NCI-H82 treated with DMSO at 0.1 percent for 48 hours (cell line): ENCODE results near the gene ACTG2.
"Not testable (repeated sequence)": the region's sequence is repeated elsewhere in the genome, so short reads cannot be mapped to it uniquely, and the experiment has no call there.

Experiments used
- DNase-seq: peaks from one replicate; lab custom pipeline; 2025; ENCODE audit not compliant: unreplicated experiment; lab: John Stamatoyannopoulos, UW

The ACTG2 gene

DNA sequence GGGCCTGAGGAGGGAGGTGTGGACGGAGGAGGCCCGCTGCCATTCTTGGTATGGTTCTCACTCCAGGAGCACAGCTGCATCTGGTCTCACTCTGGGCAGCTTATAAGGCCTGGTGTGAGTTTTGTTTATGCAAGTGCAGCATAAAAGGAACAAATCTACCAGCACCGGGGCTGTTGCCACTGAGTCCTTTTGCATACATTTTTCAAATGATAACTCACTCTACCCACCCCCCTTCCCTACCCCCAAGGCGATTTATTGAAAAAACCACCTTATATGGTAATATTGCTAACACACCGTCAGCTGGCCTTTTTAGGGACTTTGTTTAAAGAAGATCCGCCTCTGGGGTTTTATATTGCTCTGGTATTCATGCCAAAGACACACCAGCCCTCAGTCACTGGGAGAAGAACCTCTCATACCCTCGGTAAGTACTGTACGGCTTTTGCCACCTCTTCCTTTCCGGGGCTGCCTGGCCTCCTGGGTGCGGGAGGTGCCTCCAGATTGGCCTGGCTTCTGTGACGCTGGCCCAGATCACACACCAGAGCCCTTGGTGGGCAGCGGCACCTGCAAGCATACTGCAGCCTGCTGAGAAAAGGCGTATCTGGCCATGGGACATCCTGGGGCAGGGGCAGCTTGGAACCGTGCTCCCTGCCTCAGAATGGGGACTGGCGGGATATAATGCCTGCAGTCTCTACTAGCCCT lies at the start of gene ACTG2:
Gene ACTG2, plus strand, starts transcription at position 378 of the 699 bp plus-strand sequence. CDS start 8,304 bp downstream, outside the sequence.
- DNase-seq = no peak

DNA sequence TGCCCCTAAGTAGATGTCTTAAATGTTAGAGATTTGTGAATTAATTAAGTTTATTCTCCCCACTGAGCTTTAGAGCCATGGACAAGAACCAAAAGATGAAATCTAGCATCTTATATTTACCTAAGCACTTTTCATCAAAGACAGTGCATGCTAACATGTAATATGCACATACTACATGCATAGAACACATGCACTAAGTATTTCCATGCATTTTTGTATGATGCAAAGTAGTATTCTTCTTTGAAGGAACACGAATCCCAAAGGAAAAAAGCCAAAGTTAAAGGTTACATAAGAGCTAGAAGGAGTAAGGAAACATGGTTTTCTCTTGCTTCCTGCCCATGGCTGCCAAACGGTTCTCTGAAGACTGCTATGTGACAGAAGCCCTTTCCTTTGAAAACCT lies 48.7 kb upstream of the ACTG2 start:
- no peak for DNase-seq

DNA sequence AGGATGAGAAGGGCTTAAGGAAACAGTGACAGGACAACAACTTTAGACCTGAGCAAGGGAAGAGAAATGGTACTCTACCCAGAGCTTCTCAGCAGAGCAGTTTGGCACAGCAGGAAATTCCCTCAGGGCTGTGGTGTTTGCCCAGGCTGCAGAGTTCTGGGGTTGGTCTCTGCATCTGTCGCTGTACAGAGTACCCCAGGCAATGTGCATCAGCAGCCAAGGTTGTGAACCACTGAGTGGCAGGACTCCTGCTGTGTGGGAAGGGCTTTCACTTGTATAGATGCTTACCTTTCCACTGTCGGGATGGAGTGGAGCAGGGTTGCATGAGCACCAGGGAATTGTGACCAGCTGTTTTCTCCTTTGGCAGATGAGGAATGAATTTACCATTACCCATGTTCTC lies 42.8 kb upstream of the ACTG2 start:
- no peak for DNase-seq

DNA sequence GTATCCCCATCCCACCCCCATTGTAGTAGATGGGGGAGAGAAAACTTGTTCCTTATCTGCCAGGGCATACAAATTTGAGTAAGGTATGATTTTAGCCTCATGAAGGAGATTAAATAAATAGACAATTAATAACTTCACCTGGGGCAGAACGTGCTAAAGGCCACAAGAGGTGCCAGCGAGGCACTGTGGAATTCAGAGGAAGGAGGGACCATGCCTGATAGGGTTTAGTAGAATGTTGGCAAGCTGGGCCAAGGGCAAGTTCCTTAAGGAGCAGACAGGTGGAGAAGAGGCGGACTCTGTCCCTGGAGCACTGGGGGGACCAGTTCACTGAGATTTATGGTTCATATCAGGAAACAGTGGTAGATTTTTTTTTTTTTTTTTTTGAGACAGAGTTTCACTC lies 41.5 kb upstream of the ACTG2 start:
- no peak for DNase-seq

DNA sequence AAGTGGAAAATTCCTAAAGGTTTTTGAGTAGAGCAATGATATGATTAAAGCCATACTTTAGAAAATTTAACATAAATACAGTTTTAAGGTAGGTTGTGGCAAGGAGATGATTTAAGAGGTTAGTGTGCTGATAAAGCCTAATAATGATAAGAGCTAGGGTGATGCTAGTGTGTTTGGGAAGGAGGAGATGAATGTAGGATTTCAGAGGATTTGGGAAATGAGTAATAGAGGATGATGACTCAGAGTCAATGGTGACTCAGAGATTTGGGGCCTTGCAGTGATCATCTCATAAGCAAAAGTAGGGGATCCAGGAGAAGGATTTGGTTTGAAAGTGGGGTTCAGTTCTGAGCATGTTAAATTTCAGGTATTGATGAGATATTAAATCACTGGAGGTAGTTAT lies 40.8 kb upstream of the ACTG2 start:
- no peak for DNase-seq

DNA sequence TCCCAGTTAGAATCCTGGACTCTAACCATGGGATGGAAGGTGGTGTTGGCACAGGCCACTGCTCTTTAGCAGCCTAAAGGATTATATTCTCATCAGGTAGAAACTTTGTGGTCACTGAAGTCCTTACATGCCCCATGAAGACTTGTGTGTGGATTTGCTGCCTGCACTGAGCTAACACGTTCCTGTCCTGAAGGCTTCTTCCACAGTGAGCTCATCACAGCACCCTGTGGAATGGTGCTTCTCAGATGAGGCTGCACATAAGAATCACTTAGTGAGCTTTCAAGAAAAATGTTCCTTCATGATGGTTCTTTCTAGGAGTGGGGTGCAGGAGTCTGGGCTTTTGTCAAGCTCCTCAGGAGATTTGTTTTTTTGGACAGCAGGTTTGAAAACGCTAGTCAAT lies 37.3 kb upstream of the ACTG2 start:
- DNase-seq = no peak

DNA sequence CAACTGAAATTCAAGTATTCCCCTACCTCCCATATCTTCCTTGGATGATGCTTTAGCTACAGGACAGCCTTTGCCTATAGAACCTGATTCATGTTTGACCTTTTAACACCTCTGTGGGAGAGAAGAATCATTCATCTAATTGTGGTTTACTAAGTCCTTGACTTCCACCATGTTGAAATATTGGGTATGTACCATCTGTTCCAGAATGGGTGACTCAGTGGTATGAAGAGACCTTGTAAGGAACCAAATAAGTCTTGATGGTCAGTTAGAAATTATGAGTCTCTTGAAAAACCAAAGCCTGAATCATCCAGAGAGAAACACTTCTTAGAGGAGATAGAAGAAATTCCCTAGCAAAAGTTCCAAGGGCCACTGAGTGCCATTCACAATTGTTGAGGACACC lies 36.6 kb upstream of the ACTG2 start:
- no peak for DNase-seq

DNA sequence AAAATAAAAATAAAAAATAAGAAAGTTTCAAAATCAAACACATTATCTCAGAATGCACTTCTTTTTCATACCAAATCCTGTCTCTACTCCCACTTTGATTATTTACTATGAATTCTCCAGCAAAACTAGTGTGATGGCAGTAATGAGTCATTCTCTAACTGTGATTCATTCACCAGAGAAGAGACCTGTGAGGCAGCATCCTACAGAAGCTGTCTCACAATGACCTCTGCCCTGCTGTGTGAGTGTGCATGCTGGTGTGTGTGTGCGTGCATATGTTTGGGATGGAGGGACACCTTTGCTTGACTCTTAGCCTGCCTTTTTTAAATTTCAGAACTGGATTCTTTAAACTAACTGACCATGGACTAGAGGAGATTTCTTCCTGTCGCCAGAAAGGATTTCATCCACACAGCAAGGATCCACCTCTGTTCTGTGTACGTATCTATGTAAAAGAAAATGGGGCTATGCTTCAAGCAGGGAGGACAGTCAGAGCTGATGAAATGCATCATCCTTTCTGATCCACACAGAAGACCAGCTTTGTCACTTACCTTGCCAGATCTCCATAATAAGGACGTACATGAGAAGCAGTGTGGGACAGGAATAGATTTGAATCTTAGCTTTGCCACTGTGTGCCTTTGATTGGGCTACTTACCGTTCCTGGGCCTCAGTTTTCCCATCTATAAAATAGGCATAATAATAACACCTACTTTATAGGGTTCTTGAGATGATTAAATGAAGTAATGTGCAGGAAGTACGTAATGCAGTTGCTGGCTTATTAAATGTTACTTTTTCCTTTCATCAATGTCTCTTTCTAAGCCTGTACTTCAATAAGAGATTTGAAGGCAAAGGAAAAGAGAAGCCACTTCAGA lies 32.9 kb upstream of the ACTG2 start:
- no peak for DNase-seq

DNA sequence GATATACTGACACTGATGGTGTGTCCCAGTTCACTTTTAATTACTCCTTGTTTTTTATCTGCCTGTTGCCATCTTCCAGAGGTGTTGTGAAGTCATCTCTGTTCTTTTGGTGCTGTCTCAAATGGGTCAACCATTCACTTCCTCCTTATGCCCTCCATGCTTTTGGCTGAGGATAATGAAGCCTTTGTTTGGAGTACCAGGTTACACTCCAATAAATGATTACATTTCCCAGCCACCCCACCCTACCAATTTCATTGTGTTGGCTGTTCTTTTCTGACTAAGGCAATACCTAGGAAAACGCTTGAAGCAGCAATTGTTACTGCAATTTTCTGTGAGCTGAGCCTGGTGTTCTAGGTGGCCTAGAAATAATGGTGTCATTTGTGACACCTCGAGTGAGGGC lies 29.8 kb upstream of the ACTG2 start:
- no peak for DNase-seq

DNA sequence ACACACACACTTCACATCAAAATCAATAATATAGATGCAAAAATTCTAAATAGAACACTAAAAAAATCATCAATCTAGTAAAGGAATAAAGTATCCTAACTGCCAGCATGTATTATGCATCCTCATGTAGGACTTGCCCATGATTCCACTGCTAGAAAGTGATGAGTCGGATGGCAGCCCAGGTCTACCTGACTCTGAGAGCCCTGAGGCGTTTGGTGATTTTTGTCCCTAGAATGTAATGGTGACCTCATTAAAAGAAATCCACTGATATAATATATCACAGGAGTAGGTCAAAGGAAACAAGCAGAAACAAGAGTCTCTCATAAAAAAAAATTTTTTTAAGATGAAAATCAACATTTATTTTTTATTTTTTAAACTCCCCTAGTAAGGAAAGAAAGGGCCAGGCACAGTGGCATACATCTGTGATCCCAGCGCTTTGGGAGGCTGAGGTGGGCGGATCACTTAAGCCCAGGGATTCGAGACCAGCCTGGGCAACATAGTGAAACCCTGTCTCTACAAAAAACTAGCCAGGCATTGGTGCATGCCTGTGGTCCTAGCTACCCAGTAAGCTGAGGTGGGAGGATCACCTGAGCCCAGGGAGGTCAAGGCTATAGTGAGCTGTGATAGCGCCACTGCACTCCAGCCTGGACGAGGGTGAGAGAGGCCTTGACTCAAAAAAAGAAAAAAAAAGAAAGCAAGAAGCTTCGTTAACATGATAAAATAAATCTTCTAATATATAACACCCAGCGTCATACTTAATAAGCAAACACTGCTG lies 24.4 kb upstream of the ACTG2 start:
- no peak for DNase-seq

DNA sequence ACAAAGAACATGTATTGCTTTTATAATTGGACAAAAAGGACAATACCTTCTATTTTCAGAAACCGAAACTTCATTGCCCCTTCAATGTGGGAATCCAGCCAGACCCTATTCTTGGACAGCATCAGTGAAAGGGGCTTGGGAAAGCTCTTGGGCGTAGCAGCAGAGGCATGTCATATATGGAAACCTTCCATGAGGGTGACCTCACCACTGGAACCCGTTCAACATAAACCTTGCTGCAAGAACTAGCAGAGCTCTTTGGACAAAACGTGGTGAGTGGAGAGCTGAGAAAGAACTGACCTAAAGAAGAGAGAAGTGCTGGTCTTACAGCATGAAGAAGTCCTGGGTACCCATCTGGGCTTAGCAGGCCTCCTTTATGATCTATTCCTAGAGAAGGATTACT lies 22.7 kb upstream of the ACTG2 start:
- no peak for DNase-seq

DNA sequence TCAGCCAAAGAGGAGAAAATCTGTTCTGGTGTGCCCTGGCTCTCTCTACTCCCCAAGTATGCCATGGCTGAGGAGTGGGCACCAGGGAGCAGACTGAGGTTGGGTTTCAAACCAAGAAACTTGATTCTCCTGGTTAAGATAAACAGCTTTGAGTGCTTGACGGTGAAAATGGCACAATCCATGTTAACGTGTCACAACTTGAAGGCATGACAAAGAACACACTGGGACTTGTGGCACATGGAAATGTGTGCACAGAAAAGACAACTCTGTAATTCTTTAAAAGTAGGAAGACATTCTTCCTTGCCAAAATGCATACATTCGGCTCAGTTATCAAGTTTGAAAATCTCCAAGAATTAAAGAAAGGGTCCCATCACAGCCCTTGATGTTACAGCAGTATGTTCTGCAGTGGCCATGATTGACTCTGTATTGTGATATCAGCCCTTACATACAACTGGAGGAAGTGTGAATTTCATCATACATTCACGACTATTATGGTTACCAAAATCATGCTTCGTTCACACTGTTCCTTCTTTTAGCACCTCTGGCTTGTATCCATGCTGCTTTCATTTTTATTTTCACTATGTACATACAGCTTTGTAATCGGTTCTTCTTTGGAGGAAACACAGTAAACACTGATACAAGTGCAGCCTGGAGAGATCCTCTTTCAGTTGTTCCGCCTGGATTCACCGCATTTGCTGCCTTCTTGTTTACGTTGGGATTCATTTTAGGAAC lies 15.6 kb upstream of the ACTG2 start:
- DNase-seq = no peak

DNA sequence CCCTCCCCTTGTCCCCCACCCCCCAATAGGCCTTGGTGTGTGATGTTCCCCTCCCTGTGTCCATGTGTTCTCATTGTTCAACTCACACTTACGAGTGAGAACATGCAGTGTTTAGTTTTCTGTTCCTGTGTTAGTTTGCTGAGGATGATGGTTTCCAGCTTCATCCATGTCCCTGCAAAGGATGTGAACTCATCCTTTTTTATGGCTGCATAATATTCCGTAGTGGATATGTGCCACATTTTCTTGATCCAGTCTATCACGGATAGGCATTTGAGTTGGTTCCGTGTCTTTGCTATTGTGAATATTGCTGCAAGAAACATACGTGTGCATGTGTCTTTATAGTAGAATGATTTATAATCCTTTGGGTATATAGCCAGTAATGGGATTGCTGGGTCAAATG lies 14.8 kb upstream of the ACTG2 start:
- DNase-seq = not testable (repeated sequence)

DNA sequence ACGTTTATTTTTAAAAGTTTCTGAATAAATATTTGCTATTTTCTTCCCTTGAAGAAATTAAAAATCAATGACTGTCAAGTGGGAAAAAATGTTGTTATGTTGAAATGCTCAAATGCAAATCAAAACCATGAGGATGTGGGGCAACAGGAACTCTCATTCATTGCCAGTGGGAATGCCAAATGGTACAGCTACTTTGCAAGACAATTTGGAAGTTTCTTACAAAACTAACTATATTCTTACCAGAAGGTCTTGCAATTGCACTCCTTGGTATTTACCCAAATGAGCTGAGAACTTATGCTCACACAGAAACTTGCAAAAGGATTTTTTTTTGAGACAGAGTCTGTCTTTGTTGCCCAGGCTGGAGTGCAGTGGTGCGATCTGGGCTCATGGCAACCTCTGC lies 7.4 kb upstream of the ACTG2 start:
- DNase-seq = no peak

DNA sequence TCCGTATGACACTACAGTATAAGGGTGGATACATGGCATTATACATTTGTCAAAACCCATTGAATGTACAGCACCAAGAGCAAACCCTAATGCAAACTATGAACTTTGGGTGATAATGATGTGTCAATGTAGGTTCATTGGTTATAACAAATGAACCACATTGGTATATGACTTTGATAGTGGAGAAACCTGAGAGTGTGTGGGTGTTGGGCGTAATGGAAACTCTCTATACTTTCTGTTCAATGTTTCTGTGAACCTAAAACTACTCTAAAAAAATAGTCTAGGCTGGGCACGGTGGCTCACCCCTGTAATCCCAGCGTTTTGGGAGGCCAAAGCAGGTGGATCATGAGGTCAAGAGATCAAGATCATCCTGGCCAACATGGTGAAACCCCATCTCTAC lies 6.5 kb upstream of the ACTG2 start:
- no peak for DNase-seq

DNA sequence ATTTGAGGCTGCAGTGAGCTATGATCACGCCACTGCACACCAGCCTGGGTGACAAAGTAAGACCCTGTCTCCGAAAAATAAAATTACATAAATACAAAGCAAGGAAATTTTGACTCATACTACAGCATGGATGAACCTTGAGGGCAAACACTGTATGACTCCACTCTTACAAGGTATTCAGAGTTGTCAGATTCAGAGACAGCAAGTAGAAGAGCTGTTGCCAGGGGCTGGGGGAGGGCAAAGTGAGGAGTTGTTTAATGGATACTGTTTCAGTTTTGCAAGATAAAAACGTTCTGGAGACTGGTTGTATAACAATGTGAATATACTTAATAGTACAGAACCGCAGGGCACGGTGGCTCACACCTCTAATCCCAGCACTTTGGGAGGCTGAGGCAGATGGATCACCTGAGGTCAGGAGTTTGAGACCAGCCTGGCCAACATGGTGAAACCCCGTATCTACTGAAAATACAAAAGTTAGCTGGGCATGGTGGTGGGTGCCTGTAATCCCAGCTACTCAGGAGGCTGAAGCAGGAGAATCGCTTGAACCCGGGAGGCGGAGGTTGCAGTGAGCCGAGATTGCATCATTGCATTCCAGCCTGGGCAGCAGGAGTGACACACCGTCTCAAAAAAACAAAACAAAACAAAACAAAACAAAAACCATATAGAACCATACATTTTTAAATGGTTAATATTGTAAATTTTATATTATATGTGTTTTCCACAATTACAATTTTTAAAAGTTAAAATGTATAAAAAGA lies 5.0 kb upstream of the ACTG2 start:
- DNase-seq = not testable (repeated sequence)

DNA sequence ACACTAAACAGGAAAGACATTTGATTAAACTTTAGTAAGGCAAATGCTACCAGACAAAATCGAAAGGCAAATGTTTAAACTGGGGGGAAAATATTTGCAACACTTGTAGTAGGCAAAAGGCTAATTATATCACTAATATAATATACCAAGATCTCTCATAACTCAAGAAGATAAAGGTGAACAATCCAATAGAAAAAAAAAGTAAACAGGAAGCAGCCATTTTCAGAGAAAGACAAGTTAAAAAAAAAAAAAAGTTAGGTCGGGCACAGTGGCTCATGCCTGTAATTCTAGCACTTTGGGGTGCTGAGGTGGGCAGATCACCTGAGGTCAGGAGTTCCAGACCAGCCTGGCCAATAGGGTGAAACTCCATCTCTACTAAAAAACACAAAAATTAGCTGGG lies 4.4 kb upstream of the ACTG2 start:
- no peak for DNase-seq

DNA sequence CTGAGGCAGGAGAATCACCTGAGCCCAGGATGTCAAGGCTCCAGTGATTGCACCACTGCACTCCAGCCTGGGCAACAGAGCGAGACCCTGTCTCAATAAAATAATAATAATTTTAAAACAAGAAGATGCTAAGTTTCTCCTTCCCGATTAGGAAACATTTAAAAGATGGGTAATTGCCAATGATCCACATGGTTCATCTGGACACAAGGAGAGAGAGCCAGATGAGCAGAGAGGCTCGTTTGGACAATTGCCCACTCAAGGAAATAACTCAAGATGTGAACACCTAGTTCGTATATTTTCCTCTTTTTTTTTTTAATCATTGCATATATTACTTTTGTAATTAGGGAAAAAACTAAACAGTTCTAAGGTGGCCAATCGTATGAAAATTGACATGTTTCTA lies 3.6 kb upstream of the ACTG2 start:
- DNase-seq = no peak

DNA sequence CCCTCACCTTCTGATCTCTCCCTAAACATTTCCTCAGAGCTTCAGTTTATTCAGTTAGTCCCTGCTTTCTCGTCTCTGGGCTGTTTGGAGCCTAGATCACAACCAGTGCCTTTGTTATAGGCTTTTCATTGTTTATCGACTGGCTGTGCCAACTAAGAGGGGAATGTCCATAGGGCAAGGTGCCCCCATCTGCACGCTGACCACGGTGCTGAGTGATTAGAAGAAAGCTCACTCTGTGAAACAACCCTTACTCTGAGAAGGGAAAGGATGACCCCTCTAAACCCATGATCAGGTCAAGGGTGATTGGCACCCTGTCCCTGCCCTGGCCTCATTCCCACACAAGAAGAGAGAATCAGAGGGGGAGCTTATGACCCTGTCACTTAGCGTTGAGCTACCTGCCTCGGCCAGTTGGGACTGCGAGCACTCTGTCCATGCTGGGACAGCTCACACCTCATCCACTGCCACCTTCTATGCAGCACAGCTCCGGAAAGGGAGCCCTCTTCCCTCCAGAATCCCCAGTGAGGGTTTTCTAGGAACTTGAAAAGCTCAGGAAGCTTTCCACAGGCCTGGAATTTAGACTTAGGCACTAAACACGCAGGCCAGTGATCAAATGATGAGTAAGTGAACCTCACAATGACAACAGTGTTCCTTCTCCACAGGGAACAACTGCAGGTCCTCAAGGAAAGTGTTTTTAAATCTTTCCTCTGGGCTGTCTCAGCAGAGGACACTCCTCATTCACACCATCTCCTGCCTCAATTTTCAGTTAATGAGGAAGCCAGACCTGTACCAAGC lies 2.3 kb upstream of the ACTG2 start:
- DNase-seq = no peak
